ENCODE data around the gene ANP32A.

GRCh38 chr15:68775236-68775577 lies 45.5 kb downstream of the ANP32A start:
- TF ChIP-seq CTCF (IDR thresholded peaks at IDR 0.05): no peak
- no peak for TF ChIP-seq CBFB (CRISPR knock-in tag; IDR thresholded peaks at IDR 0.05; ENCODE audit: low read depth)
- no peak for TF ChIP-seq ZNF671 (CRISPR knock-in tag; IDR thresholded peaks at IDR 0.05)
- TF ChIP-seq RELA (CRISPR knock-in tag; IDR thresholded peaks at IDR 0.05; ENCODE audit: borderline replicate concordance): no peak
- TF ChIP-seq ZNF232 (CRISPR knock-in tag; IDR thresholded peaks at IDR 0.05): no peak
- TF ChIP-seq STAT6 (CRISPR knock-in tag; conservative IDR thresholded peaks at IDR 0.05; ENCODE audit: low read depth): no peak
- no peak for TF ChIP-seq ZNF423 (CRISPR knock-in tag; IDR thresholded peaks at IDR 0.05)
- no peak for TF ChIP-seq KAT7 (CRISPR knock-in tag; IDR thresholded peaks at IDR 0.05; ENCODE audit: borderline replicate concordance)
- TF ChIP-seq ELF4 (CRISPR knock-in tag; IDR thresholded peaks at IDR 0.05; ENCODE audit: low read depth): no peak
- TF ChIP-seq, protein P1, sequence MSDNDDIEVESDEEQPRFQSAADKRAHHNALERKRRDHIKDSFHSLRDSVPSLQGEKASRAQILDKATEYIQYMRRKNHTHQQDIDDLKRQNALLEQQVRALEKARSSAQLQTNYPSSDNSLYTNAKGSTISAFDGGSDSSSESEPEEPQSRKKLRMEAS (CRISPR knock-in tag; IDR thresholded peaks at IDR 0.05): no peak
